ENCODE measurements around the gene MBNL1. TPM values are rescaled to one million over a fixed set of nuclear protein-coding genes. Genes with fewer than 3 reads are reported as not detected.

MBNL1 gene
- total RNA-seq, 1 experiment from 2014 or later: 200 TPM

DNA sequence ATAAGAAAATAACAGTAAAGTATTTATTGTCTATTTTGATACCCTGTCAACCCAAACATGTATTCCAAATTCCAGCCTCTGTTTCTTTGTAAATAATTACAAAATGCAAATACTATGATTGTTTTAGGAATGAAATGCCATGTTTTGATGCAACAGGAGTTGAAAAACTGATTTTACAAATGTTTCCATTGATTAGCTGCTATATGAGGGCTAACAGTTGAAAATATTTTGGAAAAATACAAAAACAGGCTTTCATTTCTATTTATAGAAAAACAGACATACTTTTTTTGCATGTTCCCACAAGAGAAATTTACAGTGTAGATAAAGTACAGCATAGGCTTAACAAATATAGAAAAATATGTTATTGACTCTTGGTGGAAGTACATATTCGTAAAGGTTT is 20.0 kb downstream of the MBNL1 start:
- no peaks in the 10 kb centered on the region for H3K9me3 ChIP-seq (ENCODE audit: control insufficient read depth in 1 of 2, insufficient read depth in 1 of 2, low read depth in 1 of 2, low read length in 2 of 2)
- ChIA-PET POLR2A (no interaction called here), RAD21 (ENCODE audit: low non-redundant PET in 1 of 2, low total read pairs in 2 of 2, uncharacterized antibody in 2 of 2, unreplicated experiment in 2 of 2) (no interaction called here), CTCF (no interaction called here)
- TF ChIP-seq, protein P1, sequence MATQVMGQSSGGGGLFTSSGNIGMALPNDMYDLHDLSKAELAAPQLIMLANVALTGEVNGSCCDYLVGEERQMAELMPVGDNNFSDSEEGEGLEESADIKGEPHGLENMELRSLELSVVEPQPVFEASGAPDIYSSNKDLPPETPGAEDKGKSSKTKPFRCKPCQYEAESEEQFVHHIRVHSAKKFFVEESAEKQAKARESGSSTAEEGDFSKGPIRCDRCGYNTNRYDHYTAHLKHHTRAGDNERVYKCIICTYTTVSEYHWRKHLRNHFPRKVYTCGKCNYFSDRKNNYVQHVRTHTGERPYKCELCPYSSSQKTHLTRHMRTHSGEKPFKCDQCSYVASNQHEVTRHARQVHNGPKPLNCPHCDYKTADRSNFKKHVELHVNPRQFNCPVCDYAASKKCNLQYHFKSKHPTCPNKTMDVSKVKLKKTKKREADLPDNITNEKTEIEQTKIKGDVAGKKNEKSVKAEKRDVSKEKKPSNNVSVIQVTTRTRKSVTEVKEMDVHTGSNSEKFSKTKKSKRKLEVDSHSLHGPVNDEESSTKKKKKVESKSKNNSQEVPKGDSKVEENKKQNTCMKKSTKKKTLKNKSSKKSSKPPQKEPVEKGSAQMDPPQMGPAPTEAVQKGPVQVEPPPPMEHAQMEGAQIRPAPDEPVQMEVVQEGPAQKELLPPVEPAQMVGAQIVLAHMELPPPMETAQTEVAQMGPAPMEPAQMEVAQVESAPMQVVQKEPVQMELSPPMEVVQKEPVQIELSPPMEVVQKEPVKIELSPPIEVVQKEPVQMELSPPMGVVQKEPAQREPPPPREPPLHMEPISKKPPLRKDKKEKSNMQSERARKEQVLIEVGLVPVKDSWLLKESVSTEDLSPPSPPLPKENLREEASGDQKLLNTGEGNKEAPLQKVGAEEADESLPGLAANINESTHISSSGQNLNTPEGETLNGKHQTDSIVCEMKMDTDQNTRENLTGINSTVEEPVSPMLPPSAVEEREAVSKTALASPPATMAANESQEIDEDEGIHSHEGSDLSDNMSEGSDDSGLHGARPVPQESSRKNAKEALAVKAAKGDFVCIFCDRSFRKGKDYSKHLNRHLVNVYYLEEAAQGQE (IDR thresholded peaks at IDR 0.05; ENCODE audit: low read depth): no peak
- H2AFZ ChIP-seq (ENCODE audit: low read depth, low read length, poor library complexity, severe bottlenecking): no peak overlapping the region
- H3K36me3 ChIP-seq (ENCODE audit: control insufficient read depth in 1 of 2, insufficient read depth in 2 of 2, low read length in 2 of 2): no peaks in the 10 kb centered on the region
- H3K4me2 ChIP-seq (ENCODE audit: low read length): no peak overlapping the region
- peaks cover 9 to 19% of the 10 kb centered on the region in 2 experiments; a peak in 3 of 4 replicates for H3K4me1 ChIP-seq (ENCODE audit: control insufficient read depth in 1 of 2, insufficient read depth in 2 of 2, low read length in 2 of 2)
- peaks cover 97% of the 10 kb centered on the region for H3K79me2 ChIP-seq (ENCODE audit: insufficient read depth, low read length)
- no peaks in the 10 kb centered on the region for H3K27me3 ChIP-seq (ENCODE audit: insufficient read depth, low read length)
- peaks cover 16% of the 10 kb centered on the region; the same call in 1 of the 2 replicates for H4K20me1 ChIP-seq (ENCODE audit: insufficient read depth)
- H3K9ac ChIP-seq (ENCODE audit: low read length): no peak overlapping the region
- H3K9me2 ChIP-seq (ENCODE audit: insufficient read depth): no peaks in the 10 kb centered on the region
- ATAC-seq (no peak), DNase-seq (ENCODE audit: low read depth, low spot score) (no peak)
- H3K4me3 ChIP-seq (replicated peaks in 1 of 2; ENCODE audit: low read depth in 1 of 2, low read length in 2 of 2): no peak overlapping the region
- H3K27ac ChIP-seq (ENCODE audit: low read depth, low read length): no peak overlapping the region
- BruUV-seq (replicated peaks): TSS peak; percentile 2
- intact Hi-C loops (cut with micrococcal nuclease): no loop called here

DNA sequence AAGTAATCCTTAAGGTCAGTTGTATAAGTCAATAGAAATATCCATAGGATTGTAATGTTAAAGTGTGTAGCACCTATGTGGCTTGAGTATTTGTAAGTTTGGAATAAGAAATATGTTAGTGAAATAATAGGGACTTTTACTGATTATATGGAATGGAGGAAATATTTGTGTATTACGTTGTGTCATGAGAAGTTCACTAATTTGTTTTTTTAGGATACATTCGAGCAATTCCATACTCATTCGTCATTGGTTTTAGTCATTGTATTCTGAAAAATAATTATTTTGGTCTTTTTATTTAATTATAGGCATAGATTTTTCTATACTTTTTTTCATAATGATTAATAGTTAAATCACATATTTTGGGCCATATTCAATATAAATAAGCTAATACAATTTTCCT is 21.0 kb downstream of the MBNL1 start:
- BruUV-seq (replicated peaks): no TSS peak
- H3K4me2 ChIP-seq (ENCODE audit: low read length): no peak overlapping the region
- TF ChIP-seq, protein P1 (IDR thresholded peaks at IDR 0.05; ENCODE audit: low read depth): no peak
- TF ChIP-seq POLR2A (IDR thresholded peaks at IDR 0.05; ENCODE audit: borderline replicate concordance, extremely low read depth, insufficient read depth, insufficient read length) (no peak), JUND (IDR thresholded peaks at IDR 0.05) (no peak), YY1 (IDR thresholded peaks at IDR 0.05; ENCODE audit: extremely low read depth, insufficient replicate concordance, low read depth, low read length) (no peak), EZH2 (IDR thresholded peaks at IDR 0.05) (no peak), SRF (IDR thresholded peaks at IDR 0.05; ENCODE audit: low read depth) (no peak), POLR2AphosphoS5 (IDR thresholded peaks at IDR 0.05; ENCODE audit: low read depth, low read length) (no peak), TCF7L2 (IDR thresholded peaks at IDR 0.05; ENCODE audit: borderline replicate concordance, extremely low read depth, insufficient read depth, insufficient read length) (no peak)
- TF ChIP-seq, protein P2, sequence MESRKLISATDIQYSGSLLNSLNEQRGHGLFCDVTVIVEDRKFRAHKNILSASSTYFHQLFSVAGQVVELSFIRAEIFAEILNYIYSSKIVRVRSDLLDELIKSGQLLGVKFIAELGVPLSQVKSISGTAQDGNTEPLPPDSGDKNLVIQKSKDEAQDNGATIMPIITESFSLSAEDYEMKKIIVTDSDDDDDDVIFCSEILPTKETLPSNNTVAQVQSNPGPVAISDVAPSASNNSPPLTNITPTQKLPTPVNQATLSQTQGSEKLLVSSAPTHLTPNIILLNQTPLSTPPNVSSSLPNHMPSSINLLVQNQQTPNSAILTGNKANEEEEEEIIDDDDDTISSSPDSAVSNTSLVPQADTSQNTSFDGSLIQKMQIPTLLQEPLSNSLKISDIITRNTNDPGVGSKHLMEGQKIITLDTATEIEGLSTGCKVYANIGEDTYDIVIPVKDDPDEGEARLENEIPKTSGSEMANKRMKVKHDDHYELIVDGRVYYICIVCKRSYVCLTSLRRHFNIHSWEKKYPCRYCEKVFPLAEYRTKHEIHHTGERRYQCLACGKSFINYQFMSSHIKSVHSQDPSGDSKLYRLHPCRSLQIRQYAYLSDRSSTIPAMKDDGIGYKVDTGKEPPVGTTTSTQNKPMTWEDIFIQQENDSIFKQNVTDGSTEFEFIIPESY (IDR thresholded peaks at IDR 0.05; ENCODE audit: extremely low read depth, insufficient replicate concordance, low read length): no peak

More for the DNA sequence above, 21.0 kb downstream of the MBNL1 start:
- no peak overlapping the region for H2AFZ ChIP-seq (ENCODE audit: low read depth, low read length, poor library complexity, severe bottlenecking)
- ChIA-PET POLR2A (no interaction called here), RAD21 (ENCODE audit: low non-redundant PET in 1 of 2, low total read pairs in 2 of 2, uncharacterized antibody in 2 of 2, unreplicated experiment in 2 of 2) (no interaction called here), CTCF (no interaction called here)
- H3K79me2 ChIP-seq (ENCODE audit: insufficient read depth, low read length): peaks cover 97% of the 10 kb centered on the region
- ATAC-seq: no peak
- H3K36me3 ChIP-seq (ENCODE audit: control insufficient read depth in 1 of 2, insufficient read depth in 2 of 2, low read length in 2 of 2): no peaks in the 10 kb centered on the region
- H3K27ac ChIP-seq (ENCODE audit: low read depth, low read length): no peak overlapping the region
- H3K27me3 ChIP-seq (ENCODE audit: insufficient read depth, low read length): no peaks in the 10 kb centered on the region
- DNase-seq (ENCODE audit: low read depth, low spot score): no peak
- H4K20me1 ChIP-seq (ENCODE audit: insufficient read depth): peaks cover 16% of the 10 kb centered on the region; the same call in 1 of the 2 replicates
- H3K9ac ChIP-seq (ENCODE audit: low read length): no peak overlapping the region
- H3K9me2 ChIP-seq (ENCODE audit: insufficient read depth): no peaks in the 10 kb centered on the region
- intact Hi-C loops (cut with micrococcal nuclease): no loop called here
- no peak overlapping the region for H3K4me3 ChIP-seq (replicated peaks in 1 of 2; ENCODE audit: low read depth in 1 of 2, low read length in 2 of 2)
- H3K9me3 ChIP-seq (ENCODE audit: control insufficient read depth in 1 of 2, insufficient read depth in 1 of 2, low read depth in 1 of 2, low read length in 2 of 2): no peaks in the 10 kb centered on the region
- H3K4me1 ChIP-seq (ENCODE audit: control insufficient read depth in 1 of 2, insufficient read depth in 2 of 2, low read length in 2 of 2): peaks cover 6 to 18% of the 10 kb centered on the region in 2 experiments; a peak in 3 of 4 replicates
